Skeletal muscle cell (primary cell): Measurements from ENCODE around the gene PSPH.

Experiments
- DNase-seq: peaks from one replicate; pipeline ENCODE4 v3.0.0-alpha.2; 2010; ENCODE audit warnings: low read depth
- H3K4me3 ChIP-seq: 2 replicates; pipeline ENCODE4 v1.5.1; 2011; ENCODE audit warnings: low read depth, mild to moderate bottlenecking, control low read depth, low read length, moderate library complexity

The PSPH gene

GRCh38 chr7:55963584-55964168 lies 87.6 kb downstream of the PSPH start:
- H3K4me3 ChIP-seq: peak overlapping the region; percentile 50
- DNase-seq: no peak

- no peak overlapping the region for H3K4me3 ChIP-seq
- DNase-seq: no peak
Measured at GRCh38 chr7:55962014-55962413, 89.2 kb downstream of the PSPH start.
